D341Med (cell line): ENCODE data around the gene HIGD1B.
"Not testable (repeated sequence)": the region's sequence is repeated elsewhere in the genome, so short reads cannot be mapped to it uniquely, and the experiment has no call there.

ENCODE experiments used
- DNase-seq: peaks from one replicate; pipeline ENCODE4 v3.0.0; 2012; ENCODE audit warnings: low spot score

HIGD1B gene

GRCh38 chr17:44847586-44847985, at the start of gene HIGD1B:
TSS of gene HIGD1B (plus strand) at chr17:44847883. CDS start at chr17:44848153, 270 bp downstream.
- no peak for DNase-seq

DNA sequence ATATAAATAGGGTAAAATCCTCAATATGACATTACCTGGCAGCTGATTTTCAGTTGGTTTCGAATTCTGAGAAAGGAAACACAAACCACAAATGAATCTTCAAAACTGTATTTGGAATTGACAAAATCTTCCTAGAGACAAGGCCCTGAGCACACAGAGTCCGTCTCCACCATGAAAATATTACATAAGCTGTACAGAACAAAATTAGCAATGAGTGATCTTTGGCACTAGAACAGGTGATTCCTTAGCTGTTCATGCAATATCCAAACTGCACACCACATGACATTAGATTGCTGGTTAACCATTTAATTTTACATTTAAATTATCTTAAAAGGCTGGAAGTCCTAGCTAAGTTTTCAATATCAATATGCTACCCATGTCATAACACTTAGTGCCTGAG, 49.3 kb upstream of the HIGD1B start:
- DNase-seq: no peak

DNA sequence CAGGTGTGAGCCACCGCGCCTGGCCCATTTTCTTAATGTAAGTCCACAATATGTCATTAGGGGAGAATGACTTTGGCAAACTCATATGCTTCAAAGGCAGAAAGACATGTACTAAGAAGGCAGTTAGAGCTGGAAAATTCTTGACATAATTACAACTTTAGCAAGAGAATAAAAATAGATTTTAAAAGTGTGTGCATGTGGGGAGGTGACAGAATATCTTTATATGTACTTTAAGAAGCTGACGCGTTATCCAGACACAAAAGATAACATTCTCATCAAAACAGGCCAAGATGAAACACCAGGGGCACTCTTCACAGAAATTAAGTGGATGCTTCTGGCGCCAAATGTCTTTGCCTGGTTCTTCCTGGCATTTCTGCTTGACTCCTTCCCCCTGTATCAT, 45.8 kb upstream of the HIGD1B start:
- DNase-seq: no peak

DNA sequence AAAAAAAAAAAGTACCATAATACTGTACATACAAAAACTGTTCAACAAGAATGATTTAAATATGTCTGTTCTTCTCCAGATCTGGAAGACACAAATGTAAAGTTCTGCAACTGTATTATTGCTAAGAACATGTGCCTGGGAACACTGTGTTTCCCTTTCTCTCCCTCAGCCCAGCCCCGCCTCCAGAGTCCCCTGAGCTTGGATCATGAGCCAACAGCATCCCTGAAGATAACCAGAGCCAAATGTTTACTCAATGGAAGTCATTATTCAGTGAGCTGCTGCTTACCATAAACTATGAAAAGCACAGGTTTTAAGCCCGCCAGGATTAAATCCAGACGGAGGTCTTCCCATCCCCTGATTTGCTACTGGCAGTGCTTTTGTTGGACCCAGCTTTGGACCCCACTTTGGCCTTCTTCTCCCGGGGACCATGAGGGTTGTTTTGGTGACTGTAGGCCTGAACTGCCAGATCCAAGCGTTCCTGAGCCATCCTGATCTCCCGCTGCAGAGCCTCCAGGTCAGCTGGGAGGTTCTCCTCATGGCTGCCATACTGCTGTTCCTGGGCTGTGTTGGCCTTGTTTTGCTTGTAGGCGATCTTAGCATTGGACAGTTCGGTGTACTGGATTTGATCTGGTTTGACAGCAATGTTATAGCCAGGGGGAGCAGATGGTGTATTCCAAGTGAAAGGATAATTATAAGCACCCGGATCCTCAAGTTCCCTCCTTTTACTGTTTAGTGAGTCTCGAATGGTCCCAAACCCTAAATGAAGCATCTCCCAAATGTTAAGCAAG, 43.2 kb upstream of the HIGD1B start:
- DNase-seq: peak; percentile 37

DNA sequence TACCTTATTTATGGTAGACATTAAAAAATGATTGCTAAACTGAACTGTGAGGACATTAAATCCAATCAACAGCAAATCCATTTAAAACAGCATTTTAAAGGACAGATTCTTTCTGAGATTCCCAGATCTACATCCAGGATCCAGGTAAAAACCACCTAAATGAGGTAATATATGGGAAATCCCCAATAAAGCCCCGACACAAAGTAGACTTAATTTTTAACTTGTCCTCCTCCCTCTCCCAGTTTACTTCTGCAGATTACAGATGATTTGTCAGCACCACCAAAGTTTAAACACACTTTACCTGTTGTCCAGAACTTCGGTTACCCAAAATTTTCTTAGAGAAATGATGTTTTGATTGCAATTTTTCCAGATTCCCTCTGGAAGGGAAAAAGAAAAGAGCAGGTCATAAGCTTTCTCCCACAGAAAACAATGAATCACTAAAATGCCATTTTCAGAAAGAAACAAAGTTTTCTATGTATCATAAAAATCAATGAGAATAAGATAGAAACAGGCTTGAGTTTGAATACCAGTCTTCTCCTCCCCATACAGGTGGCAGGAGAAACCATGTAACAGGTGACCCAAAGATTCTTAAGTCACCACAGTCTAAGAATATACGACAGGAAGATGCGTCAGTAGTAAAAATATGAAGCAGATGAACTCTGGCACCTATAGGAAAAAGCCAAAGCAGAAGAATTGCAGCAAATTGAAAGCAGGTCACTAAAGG, 40.4 kb upstream of the HIGD1B start:
- DNase-seq: no peak

DNA sequence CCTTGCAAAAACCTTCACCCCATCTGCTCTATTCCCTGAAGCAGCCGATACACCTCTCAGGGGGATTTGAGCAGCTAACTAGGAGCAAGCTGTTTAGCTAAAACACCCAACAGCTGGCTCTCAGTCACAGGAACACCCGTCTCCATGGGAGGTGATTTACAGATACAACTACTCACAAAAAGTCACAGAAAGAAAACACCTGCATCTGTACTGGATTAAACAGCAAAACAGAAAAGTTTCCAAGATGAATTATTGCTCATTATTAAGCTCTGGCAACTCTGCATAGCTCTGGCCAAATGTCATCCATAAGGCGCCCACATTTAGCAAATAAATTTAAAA, 39.9 kb upstream of the HIGD1B start:
- peak; percentile 92 for DNase-seq

DNA sequence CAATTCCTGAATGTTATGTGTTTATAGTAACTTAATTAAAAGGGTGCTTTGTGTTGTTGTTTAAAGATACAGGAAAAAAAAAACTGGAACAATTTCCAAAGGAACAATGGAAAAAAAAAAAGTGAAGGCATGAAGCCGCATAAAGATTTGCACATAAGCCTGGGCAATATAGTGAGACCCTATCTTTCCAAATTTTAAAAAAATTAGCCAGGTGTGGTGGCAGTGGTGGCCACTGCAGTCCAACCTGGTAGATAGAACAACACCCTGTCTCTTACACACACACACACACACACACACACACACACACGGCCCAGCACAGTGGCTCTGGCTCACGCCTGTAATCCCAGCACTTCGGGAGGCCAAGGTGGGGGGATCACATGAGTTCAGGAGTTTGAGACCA, 39.5 kb upstream of the HIGD1B start:
- DNase-seq: no peak

DNA sequence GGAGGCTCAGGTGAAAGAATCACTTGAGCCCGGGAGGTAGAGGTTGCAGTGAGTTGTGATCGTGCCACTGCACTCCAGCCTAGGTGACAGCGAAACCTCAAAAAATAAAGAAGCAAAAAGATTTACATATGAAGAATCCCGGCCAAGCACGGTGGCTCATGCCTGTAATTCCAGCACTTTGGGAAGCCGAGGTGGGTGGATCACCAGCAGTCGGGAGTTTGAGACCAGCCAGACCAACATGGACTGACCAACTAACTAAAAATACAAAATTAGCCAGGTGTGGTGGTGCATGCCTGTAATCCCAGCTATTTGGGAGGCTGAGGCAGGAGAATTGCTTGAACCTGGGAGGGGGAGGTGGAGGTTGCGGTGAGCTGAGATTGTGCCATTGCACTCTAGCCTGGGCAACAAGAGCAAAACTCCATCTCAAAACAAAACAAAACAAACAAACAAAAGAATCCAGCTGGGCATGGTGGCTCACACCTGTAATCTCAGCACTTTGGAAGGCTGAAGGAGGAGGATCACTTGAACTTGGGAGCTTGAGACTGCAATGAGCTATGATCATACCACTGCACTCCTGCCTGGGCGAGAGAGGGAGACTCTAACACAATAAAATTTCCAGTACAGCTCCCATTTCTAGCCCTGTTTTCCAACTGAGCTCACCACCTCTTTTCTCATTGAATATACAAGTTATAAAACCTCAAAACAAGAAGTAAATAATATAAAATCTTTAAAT, 38.9 kb upstream of the HIGD1B start:
- not testable (repeated sequence) for DNase-seq

GRCh38 chr17:44812263-44812662, 35.4 kb upstream of the HIGD1B start:
- no peak for DNase-seq

DNA sequence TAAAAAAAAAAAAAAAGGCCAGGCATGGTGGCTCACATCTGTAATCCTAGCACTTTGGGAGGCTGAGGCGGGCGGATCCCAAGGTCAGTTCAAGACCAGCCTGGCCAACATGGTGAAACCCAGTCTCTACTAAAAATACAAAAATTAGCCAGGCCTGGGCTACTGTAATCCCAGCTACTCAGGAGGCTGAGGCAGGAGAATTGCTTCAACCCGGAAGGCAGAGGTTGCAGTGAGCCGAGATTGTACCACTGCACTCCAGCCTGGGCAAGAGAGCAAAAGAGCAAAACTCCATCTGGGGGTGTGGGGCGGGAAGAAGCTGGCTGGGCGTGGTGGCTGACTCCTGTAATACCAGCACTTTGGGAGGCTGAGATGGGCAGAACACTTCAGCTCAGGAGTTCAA, 29.2 kb upstream of the HIGD1B start:
- DNase-seq: not testable (repeated sequence)

GRCh38 chr17:44820631-44821212, 27.0 kb upstream of the HIGD1B start:
- peak; percentile 70 for DNase-seq

- DNase-seq: not testable (repeated sequence)
Measured at GRCh38 chr17:44825236-44825635, 22.4 kb upstream of the HIGD1B start.

GRCh38 chr17:44826123-44826790, 21.4 kb upstream of the HIGD1B start:
- DNase-seq: no peak

DNA sequence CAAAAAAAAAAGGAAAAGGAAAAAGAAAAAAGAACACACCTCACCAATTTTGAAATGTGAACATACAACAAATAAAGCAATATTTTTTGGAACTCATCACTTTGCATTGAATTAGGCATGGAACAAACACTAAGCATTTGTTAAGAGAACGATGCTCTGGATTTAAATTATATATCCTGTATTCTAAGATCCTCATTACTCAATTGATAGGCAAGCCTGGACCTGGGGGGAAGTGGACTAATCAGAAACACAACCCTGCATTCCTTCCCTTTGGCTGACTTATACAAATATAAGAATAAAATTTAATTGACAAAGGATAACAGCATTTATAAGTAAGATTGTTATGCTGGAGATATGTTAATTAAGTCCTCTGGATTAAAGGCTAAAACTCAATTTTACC, 19.8 kb upstream of the HIGD1B start:
- no peak for DNase-seq

- DNase-seq: no peak
Measured at GRCh38 chr17:44828919-44829522, 18.7 kb upstream of the HIGD1B start.

GRCh38 chr17:44829523-44830358, 17.9 kb upstream of the HIGD1B start, which contains the start of gene GJC1:
TSS of gene GJC1 (minus strand) at chr17:44830287. CDS start at chr17:44805817, 24,470 bp downstream.
- DNase-seq: peak; percentile 93

DNA sequence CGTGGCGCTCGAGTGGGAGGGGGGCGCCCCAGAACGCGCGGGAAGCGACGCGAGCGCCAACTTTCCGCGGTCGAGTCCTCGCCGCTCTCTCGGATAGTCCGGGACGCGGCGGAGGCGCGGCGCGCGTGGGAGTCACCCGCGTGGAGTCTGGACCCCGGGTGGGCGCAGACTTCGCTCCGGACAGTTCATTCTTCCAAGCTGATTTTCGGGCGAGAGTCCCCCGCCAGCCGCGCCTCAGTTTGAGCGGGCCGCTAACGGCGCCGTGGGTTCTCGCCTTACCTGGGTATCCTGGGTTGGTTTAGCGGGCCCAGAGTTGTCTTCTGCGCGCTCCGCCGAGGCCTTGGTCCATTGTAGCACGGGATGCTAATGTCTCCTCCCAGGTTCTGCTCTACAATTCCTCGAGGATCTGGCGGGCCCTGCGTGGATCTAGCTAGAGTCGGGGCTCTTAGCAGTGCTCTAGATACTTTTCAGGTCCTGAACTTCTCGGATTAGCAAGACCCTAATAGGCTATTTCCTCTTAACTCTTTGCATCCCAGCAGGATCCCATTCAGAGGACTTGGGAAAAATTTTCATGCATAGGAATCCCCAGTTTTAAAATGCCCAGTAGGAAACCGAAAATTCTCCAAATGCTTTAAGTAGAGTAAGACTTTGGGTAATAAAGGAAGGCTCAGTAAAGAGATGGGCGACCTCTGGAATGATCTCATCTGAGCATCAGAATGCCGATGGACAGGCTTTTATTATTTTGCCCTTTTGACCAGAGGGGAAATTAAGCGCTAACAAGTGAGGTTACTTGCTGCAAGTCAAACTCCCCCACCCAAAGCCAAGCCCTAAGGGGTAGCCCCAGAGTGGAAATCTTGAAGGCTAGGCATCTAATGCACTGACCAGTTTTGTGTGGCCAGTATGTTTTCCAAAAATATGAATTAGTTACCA, 17.1 kb upstream of the HIGD1B start:
- no peak for DNase-seq

- no peak for DNase-seq
Measured at GRCh38 chr17:44831371-44831770, 16.3 kb upstream of the HIGD1B start.

- no peak for DNase-seq
Measured at GRCh38 chr17:44832805-44833204, 14.9 kb upstream of the HIGD1B start.
